ENCODE results near the gene PTPRO.

- no peak for TF ChIP-seq CTCF (IDR thresholded peaks at IDR 0.05)
- no peak for TF ChIP-seq POLR2A (IDR thresholded peaks at IDR 0.05)
Measured at GRCh38 chr12:15364221-15365160, 42.2 kb downstream of the PTPRO start.

Measured in Peyer's patch (tissue), 4 donors.